ENCODE results near the gene RNASEH1. TPM values are rescaled to one million over a fixed set of nuclear protein-coding genes. Genes with fewer than 3 reads are reported as not detected.
A peak's percentile ranks its signal among the peaks of the same experiment; 100 is the strongest.
"Not testable (repeated sequence)": the region's sequence is repeated elsewhere in the genome, so short reads cannot be mapped to it uniquely, and the experiment has no call there.

RNASEH1 gene
- total RNA-seq, 2 donors from 2014 or later, result 10.3 to 31.7 TPM

GRCh38 chr2:3504741-3505140 lies 53.4 kb downstream of the RNASEH1 start:
- ATAC-seq (replicated peaks), result no peak
- Mint-ChIP-seq H3K4me1 (peaks cover 10% of the 10 kb centered on the region), H3K36me3 (ENCODE audit: low read depth) (peaks cover 90% of the 10 kb centered on the region), H3K27me3 (no peaks in the 10 kb centered on the region), H3K4me3 (no peak overlapping the region), H3K27ac (no peak overlapping the region), H3K9me3 (no peaks in the 10 kb centered on the region)

GRCh38 chr2:3503483-3503882 lies 54.6 kb downstream of the RNASEH1 start:
- Mint-ChIP-seq H3K4me3 (no peak overlapping the region), H3K9me3 (no peaks in the 10 kb centered on the region), H3K36me3 (ENCODE audit: low read depth) (peaks cover 92% of the 10 kb centered on the region), H3K4me1 (peaks cover 10% of the 10 kb centered on the region), H3K27ac (no peak overlapping the region), H3K27me3 (no peaks in the 10 kb centered on the region)
- ATAC-seq (replicated peaks), result no peak

DNA sequence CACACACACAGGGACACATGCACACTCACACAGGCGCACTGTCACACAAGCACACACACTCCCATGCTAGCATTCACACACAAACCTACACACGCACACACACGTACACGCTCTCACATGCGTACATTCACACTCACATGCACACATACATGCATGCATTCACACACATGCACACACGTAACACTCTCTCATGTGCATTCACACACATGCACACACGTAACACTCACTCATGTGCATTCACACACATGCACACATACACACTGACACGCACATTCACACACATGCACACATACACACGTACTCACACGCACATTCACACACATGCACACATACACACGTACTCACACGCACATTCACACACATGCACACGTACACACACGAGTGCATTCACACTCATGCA lies 55.1 kb downstream of the RNASEH1 start:
- peaks cover 92% of the 10 kb centered on the region for H3K36me3 Mint-ChIP-seq (ENCODE audit: low read depth)
- no peaks in the 10 kb centered on the region for H3K9me3 Mint-ChIP-seq
- H3K27ac Mint-ChIP-seq, result no peak overlapping the region
- no peak overlapping the region for H3K4me3 Mint-ChIP-seq
- H3K27me3 Mint-ChIP-seq, result no peaks in the 10 kb centered on the region
- ATAC-seq (replicated peaks), result no peak
- H3K4me1 Mint-ChIP-seq, result peaks cover 10% of the 10 kb centered on the region

DNA sequence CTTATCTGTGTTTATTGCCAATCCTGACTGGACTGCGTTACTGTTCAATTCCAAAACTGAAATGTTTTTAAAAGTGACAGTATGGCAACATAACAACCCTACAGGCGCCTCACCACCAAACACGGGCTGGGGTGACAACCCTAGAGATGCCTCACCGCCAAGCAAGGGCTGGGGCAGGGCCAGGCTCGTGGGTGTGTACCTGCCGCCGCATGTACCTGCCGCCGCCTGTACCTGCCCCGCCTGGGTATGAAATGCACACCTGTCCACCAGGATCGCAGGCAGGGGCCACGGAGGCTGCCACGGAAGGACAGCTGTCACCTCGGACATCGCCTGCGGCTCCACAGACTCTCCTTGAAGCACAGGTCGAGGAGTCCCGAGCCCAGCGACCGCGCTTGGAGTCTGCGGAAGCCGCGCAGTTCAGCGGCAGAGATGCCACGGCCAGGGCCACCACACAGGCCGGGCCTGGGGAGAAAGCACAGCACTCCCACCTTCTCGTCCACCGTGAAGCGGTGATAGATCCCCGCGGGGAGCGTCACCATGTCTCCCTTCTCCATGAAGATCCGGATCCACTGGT lies 57.7 kb downstream of the RNASEH1 start:
- H3K36me3 Mint-ChIP-seq (ENCODE audit: low read depth), result peaks cover 93% of the 10 kb centered on the region

GRCh38 chr2:3498783-3499394 lies 59.2 kb downstream of the RNASEH1 start:
- H3K4me3 Mint-ChIP-seq, result no peak overlapping the region
- no peaks in the 10 kb centered on the region for H3K9me3 Mint-ChIP-seq
- no peaks in the 10 kb centered on the region for H3K27me3 Mint-ChIP-seq
- H3K27ac Mint-ChIP-seq, result peak overlapping the region; percentile 59
- H3K4me1 Mint-ChIP-seq, result peaks cover 6% of the 10 kb centered on the region
- H3K36me3 Mint-ChIP-seq (ENCODE audit: low read depth), result peaks cover 80% of the 10 kb centered on the region
- no peak for ATAC-seq (replicated peaks)

More for the DNA sequence above, 57.7 kb downstream of the RNASEH1 start:
- Mint-ChIP-seq H3K27me3 (no peaks in the 10 kb centered on the region), H3K9me3 (no peaks in the 10 kb centered on the region), H3K4me3 (no peak overlapping the region), H3K27ac (no peak overlapping the region), H3K4me1 (peaks cover 10% of the 10 kb centered on the region)
- no peak for ATAC-seq (replicated peaks)

DNA sequence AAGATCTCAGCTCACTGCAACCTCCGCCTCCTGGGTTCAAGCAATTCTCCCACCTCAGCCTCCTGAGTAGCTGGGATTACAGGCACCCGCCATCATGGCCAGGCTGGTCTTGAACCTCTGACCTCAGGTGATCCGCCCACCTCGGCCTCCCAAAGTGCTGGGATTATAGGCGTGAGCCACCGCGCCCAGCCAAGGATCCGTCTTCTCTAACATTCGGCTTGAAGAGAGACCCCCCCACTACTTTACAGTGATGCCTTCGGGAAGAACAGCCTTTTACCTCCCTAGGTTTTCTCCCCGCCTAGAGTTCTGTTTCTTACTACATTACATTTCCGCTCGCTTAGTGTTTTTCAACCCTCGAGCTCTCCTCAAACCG lies 61.4 kb downstream of the RNASEH1 start:
- not testable (repeated sequence) for H3K27me3 Mint-ChIP-seq; H3K4me1 Mint-ChIP-seq; ATAC-seq (replicated peaks); H3K9me3 Mint-ChIP-seq; H3K27ac Mint-ChIP-seq; H3K4me3 Mint-ChIP-seq
- peaks cover 64% of the 10 kb centered on the region for H3K36me3 Mint-ChIP-seq (ENCODE audit: low read depth)

Other genes starting within 250 kb of the RNASEH1 start
- 10 to 100 TPM; 26.1 to 45.7 TPM for gene EIPR1, start 180.5 kb downstream of the RNASEH1 start, total RNA-seq
- gene TRAPPC12, start 178.6 kb downstream of the RNASEH1 start, total RNA-seq, result 10 to 100 TPM; 67.2 to 70.6 TPM
- gene ADI1, start 38.8 kb downstream of the RNASEH1 start, total RNA-seq, result 10 to 100 TPM; 25.8 to 26.0 TPM
- gene RPS7, start 16.9 kb upstream of the RNASEH1 start, total RNA-seq, result 1,000 to 10,000 TPM; 1,635 to 1,848 TPM
- under 1 TPM in 1 of 2 donors, not detected in 1; 0.54 TPM for gene COLEC11, start 36.8 kb upstream of the RNASEH1 start, total RNA-seq
- not detected for gene ALLC, start 99.9 kb upstream of the RNASEH1 start, total RNA-seq
- gene DCDC2C, start 145.2 kb upstream of the RNASEH1 start, total RNA-seq, result not detected